HG03060 (cell line): ENCODE results near the gene SP8.

ENCODE experiments used
- ATAC-seq: cut with Tn5 transposase; IDR thresholded peaks from one replicate; pipeline ENCODE4 v1.9.1; 2021; ENCODE audit warnings: low read depth, moderate number of reproducible peaks; ENCODE audit not compliant: unreplicated experiment

SP8 gene

GRCh38 chr7:20795361-20795760 lies 8.7 kb upstream of the SP8 start:
- no peak for ATAC-seq

GRCh38 chr7:20794676-20795075 lies 8.0 kb upstream of the SP8 start:
- no peak for ATAC-seq

- ATAC-seq = no peak
Observed at GRCh38 chr7:20793694-20794394, 7.2 kb upstream of the SP8 start.

- no peak for ATAC-seq
Observed at GRCh38 chr7:20793248-20793647, 6.6 kb upstream of the SP8 start.

- ATAC-seq = no peak
Observed at GRCh38 chr7:20791538-20792434, 5.1 kb upstream of the SP8 start.

- no peak for ATAC-seq
Observed at GRCh38 chr7:20790375-20790774, 3.7 kb upstream of the SP8 start.

- ATAC-seq = no peak
Observed at GRCh38 chr7:20788420-20788990, 1.8 kb upstream of the SP8 start.

GRCh38 chr7:20787660-20788419 lies 1.2 kb upstream of the SP8 start:
- no peak for ATAC-seq

GRCh38 chr7:20786421-20786778 lies 286 bp downstream of the SP8 start:
- ATAC-seq = no peak

- no peak for ATAC-seq
Observed at GRCh38 chr7:20786049-20786412, 655 bp downstream of the SP8 start.

GRCh38 chr7:20785157-20786048 lies 1.3 kb downstream of the SP8 start:
- no peak for ATAC-seq

- ATAC-seq = no peak
Observed at GRCh38 chr7:20784388-20785156, 2.1 kb downstream of the SP8 start.

- no peak for ATAC-seq
Observed at GRCh38 chr7:20783700-20784387, 2.8 kb downstream of the SP8 start.

GRCh38 chr7:20783125-20783699 lies 3.5 kb downstream of the SP8 start:
- ATAC-seq = no peak

GRCh38 chr7:20779041-20779440 lies 7.6 kb downstream of the SP8 start:
- no peak for ATAC-seq

- no peak for ATAC-seq
Observed at GRCh38 chr7:20778063-20778721, 8.5 kb downstream of the SP8 start.

- no peak for ATAC-seq
Observed at GRCh38 chr7:20777377-20778062, 9.2 kb downstream of the SP8 start.
